ENCODE results near the gene EXOC2. TPM values are rescaled to one million over a fixed set of nuclear protein-coding genes. Genes with fewer than 3 reads are reported as not detected.

Gene EXOC2
- total RNA-seq, 2 experiments from 2014 or later = 34.5 to 34.9 TPM

- no peak overlapping the region for H3K27ac Mint-ChIP-seq
- no peaks in the 10 kb centered on the region for H3K36me3 Mint-ChIP-seq (ENCODE audit: low read depth)
- H3K9me3 Mint-ChIP-seq (ENCODE audit: insufficient read depth) = no peaks in the 10 kb centered on the region
- peaks cover 6% of the 10 kb centered on the region for H3K4me1 Mint-ChIP-seq (ENCODE audit: low read depth)
- ChIA-PET CTCF (interaction anchor here (0.6 to 3.3 kb wide), 48 partner anchors 8 to 714 kb away, joined by 3 to 51 read pairs (median 5); partner anchors contain the start of gene EXOC2), POLR2A (interaction anchor here (1.1 kb wide), 1 partner anchor 17 kb away, joined by 3 read pairs; no protein-coding TSS in a partner anchor)
- peaks cover 13% of the 10 kb centered on the region for H3K27me3 Mint-ChIP-seq (ENCODE audit: low read depth)
- no peak overlapping the region for H3K4me3 Mint-ChIP-seq
- DNase-seq = peak; percentile 85
- peak; percentile 92 for ATAC-seq
Measured at GRCh38 chr6:722077-722524, 29.2 kb upstream of the EXOC2 start.

DNA sequence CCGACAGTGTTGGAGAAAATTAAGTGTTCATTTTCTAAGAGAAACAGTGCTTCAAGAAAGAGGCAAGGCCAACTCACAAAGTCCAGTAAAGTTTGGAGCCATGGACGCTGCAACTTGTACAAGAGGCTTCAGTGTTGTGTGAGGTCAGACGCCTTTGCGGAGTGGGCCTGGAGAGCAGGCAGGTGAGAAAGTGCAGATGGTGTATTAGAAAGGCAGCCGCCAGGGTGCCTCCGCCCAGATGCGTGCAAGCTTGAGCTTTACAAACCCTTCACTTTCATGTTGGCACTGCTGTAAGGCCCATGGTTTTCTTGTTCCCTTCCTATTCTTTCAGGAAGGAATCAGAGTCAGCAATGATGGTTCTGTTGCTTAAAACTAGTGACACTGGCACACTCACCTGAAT, 25.4 kb upstream of the EXOC2 start:
- no peaks in the 10 kb centered on the region for H3K9me3 Mint-ChIP-seq (ENCODE audit: insufficient read depth)
- H3K4me1 Mint-ChIP-seq (ENCODE audit: low read depth) = peaks cover 9% of the 10 kb centered on the region
- no peak overlapping the region for H3K27ac Mint-ChIP-seq
- H3K27me3 Mint-ChIP-seq (ENCODE audit: low read depth) = peaks cover 2% of the 10 kb centered on the region
- no peaks in the 10 kb centered on the region for H3K36me3 Mint-ChIP-seq (ENCODE audit: low read depth)
- no peak overlapping the region for H3K4me3 Mint-ChIP-seq
- DNase-seq (peak; percentile 18), ATAC-seq (no peak)
- CTCF ChIA-PET = no interaction called here
- POLR2A ChIA-PET = no interaction called here

- Mint-ChIP-seq H3K36me3 (ENCODE audit: low read depth) (no peaks in the 10 kb centered on the region), H3K4me1 (ENCODE audit: low read depth) (peaks cover 5% of the 10 kb centered on the region), H3K27ac (no peak overlapping the region), H3K4me3 (no peak overlapping the region), H3K27me3 (ENCODE audit: low read depth) (peaks cover 2% of the 10 kb centered on the region), H3K9me3 (ENCODE audit: insufficient read depth) (no peaks in the 10 kb centered on the region)
- DNase-seq = no peak
- no peak for ATAC-seq
- CTCF ChIA-PET = no interaction called here
- POLR2A ChIA-PET = no interaction called here
Measured at GRCh38 chr6:717135-717534, 24.2 kb upstream of the EXOC2 start.

DNA sequence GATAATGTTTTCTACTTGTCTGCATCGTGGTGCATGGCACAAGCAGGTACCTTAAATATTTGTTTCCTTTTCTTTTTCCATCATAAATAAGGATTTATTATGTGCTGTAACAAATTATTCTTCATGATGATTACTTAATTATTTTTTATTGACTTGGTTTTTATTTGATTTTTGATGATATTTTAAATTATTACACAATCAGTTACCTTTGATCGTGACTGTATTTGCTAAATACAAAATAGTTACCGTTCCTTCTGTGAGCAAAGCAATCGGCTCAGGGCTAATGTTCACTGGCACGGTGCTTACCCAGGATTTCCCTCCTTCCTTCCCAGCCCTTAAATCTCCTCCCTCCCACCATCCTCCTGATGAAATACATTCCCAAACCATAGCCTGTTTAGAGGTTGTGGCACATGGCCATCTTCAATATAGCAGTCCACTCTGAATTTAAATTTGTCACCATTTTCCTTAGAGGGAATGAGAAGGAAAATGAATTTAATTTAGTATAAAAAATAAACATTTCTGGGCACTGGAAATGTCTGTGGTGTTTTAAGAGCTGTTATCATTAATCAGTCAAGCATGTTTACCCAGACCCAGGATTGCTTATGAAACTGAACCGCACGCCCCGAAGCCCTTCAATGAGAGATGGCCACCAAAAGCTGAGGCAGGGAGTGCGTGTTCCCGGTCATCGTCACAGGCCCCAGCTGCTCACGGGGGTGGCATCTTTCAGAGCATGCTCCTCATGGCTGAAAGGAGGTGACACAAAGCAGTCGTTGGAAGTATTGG, 23.0 kb upstream of the EXOC2 start:
- no peak overlapping the region for H3K4me3 Mint-ChIP-seq
- ChIA-PET POLR2A (no interaction called here), CTCF (interaction anchor here (1.0 to 1.2 kb wide), 3 partner anchors 26 to 123 kb away, joined by 3 to 5 read pairs (median 4); no protein-coding TSS in a partner anchor)
- peaks cover 9% of the 10 kb centered on the region for H3K4me1 Mint-ChIP-seq (ENCODE audit: low read depth)
- no peaks in the 10 kb centered on the region for H3K36me3 Mint-ChIP-seq (ENCODE audit: low read depth)
- H3K9me3 Mint-ChIP-seq (ENCODE audit: insufficient read depth) = no peaks in the 10 kb centered on the region
- peaks cover 2% of the 10 kb centered on the region for H3K27me3 Mint-ChIP-seq (ENCODE audit: low read depth)
- DNase-seq (no peak), ATAC-seq (no peak)
- H3K27ac Mint-ChIP-seq = no peak overlapping the region

DNA sequence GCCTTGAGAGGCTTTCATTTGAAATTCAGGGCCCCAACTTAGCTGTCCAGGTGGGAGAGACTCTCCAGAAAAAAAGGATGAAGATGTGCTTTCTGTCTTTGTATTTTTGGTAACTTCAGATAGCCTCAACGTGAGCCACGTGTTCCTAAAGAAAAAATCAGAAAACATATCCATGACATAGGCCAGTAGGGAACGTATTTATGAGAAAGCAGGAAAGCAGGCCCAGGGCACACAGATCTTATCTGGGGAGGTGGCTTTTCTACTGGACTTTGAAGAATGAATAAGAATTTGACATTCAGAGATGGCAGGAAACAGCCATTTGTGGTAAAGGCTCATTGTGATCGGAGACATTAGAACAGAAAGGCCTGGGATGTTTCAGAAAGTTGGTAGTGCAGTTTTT, 21.2 kb upstream of the EXOC2 start:
- ChIA-PET POLR2A (no interaction called here), CTCF (interaction anchor here (1.6 kb wide), 1 partner anchor 8 kb away, joined by 6 read pairs; no protein-coding TSS in a partner anchor)
- ATAC-seq = no peak
- Mint-ChIP-seq H3K27ac (no peak overlapping the region), H3K27me3 (ENCODE audit: low read depth) (peaks cover 2% of the 10 kb centered on the region), H3K36me3 (ENCODE audit: low read depth) (no peaks in the 10 kb centered on the region), H3K9me3 (ENCODE audit: insufficient read depth) (no peaks in the 10 kb centered on the region), H3K4me1 (ENCODE audit: low read depth) (peaks cover 20% of the 10 kb centered on the region), H3K4me3 (no peak overlapping the region)
- DNase-seq = no peak

GRCh38 chr6:713351-713750, 20.4 kb upstream of the EXOC2 start:
- Mint-ChIP-seq H3K27me3 (ENCODE audit: low read depth) (peaks cover 2% of the 10 kb centered on the region), H3K36me3 (ENCODE audit: low read depth) (no peaks in the 10 kb centered on the region), H3K4me3 (no peak overlapping the region), H3K27ac (no peak overlapping the region), H3K9me3 (ENCODE audit: insufficient read depth) (no peaks in the 10 kb centered on the region), H3K4me1 (ENCODE audit: low read depth) (peaks cover 22% of the 10 kb centered on the region)
- DNase-seq = no peak
- CTCF ChIA-PET = interaction anchor here (1.6 kb wide), 1 partner anchor 9 kb away, joined by 6 read pairs; no protein-coding TSS in a partner anchor
- POLR2A ChIA-PET = no interaction called here
- ATAC-seq = no peak

GRCh38 chr6:712805-713204, 19.9 kb upstream of the EXOC2 start:
- Mint-ChIP-seq H3K9me3 (ENCODE audit: insufficient read depth) (no peaks in the 10 kb centered on the region), H3K36me3 (ENCODE audit: low read depth) (no peaks in the 10 kb centered on the region), H3K4me3 (no peak overlapping the region), H3K27ac (no peak overlapping the region), H3K4me1 (ENCODE audit: low read depth) (peaks cover 26% of the 10 kb centered on the region), H3K27me3 (ENCODE audit: low read depth) (no peaks in the 10 kb centered on the region)
- no peak for DNase-seq
- POLR2A ChIA-PET = no interaction called here
- CTCF ChIA-PET = interaction anchor here (1.6 to 4.6 kb wide), 2 partner anchors 8 to 9 kb away, joined by 6 to 51 read pairs; no protein-coding TSS in a partner anchor
- no peak for ATAC-seq

DNA sequence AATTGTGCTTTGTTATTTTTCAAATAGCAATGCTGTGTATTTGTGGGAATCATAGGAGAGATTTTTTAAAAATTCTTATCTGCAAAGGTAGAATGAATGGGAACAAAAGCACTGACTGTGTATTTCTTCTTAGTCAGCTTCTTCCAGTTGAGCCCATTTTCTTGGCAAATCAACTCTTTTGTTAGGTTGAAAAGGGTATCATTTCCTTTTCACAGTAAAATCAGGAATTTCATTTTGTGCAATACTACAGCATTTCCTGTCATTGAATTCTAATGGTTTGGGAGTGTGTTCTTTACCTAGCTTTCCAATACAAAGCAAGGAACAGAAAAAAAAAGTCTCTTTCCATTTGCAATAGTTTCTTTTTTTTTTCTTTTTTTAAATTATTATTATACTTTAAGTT, 19.0 kb upstream of the EXOC2 start:
- ChIA-PET POLR2A (interaction anchor here (1.4 to 4.1 kb wide), 3 partner anchors 15 to 320 kb away, joined by 4 to 26 read pairs (median 13); partner anchors contain the start of genes EXOC2 and IRF4), CTCF (interaction anchor here (0.8 to 4.6 kb wide), 4 partner anchors 9 to 117 kb away, joined by 4 to 51 read pairs (median 5); partner anchors contain the start of gene EXOC2)
- Mint-ChIP-seq H3K4me3 (peak overlapping the region; percentile 92), H3K27ac (peak overlapping the region; percentile 98), H3K4me1 (ENCODE audit: low read depth) (peaks cover 26% of the 10 kb centered on the region), H3K27me3 (ENCODE audit: low read depth) (peaks cover 2% of the 10 kb centered on the region), H3K9me3 (ENCODE audit: insufficient read depth) (no peaks in the 10 kb centered on the region), H3K36me3 (ENCODE audit: low read depth) (no peaks in the 10 kb centered on the region)
- no peak for ATAC-seq
- DNase-seq = no peak

DNA sequence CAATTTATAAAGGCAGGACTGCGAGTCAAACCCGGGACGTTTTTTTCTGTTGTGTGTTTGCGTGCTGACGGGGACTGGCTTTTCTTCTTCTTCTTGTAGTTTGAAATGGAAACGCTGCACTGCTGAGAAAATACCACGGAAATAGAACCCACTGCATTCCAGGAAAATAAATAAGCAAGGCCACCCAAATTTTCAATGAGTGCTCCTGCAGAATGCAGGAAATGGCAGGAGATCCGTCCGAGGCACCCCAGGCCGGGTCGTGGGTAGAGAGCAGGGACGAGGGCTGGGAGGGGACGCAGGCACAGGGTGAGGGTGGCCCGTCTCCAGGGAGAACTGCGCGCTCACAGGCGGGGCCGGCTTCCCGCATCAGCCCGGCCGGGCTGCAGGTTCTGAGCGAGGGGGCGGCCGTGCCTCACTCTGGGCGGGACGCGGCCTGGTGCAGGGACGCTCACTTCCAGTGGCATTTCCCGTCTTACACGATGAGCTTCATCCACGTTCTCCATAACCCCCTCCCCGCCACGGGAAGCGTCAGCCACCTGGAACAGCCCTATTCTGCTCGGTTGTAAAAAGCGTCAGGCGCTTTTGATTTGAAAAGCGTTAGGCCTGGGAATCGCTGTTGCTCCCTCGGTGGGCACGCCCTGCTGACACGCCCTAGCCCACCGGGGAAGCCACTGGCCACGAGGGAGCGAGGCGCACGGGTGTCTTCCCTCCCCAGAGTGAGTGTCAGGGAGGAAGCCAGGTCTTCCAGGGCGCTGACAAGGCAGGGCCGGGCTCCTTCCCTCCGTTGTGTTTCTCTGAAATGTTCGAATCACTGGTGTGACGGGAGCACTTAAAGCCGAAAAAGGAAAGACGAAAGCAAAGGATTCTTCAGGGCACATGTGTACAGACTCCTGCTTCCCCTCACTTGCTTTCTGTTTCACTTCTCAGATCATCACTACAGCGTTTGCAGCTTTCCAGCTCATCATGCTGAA, 17.9 kb upstream of the EXOC2 start:
- CTCF ChIA-PET = interaction anchor here (0.8 to 4.6 kb wide), 5 partner anchors 9 to 116 kb away, joined by 3 to 51 read pairs (median 5); partner anchors contain the start of gene EXOC2
- Mint-ChIP-seq H3K36me3 (ENCODE audit: low read depth) (no peaks in the 10 kb centered on the region), H3K4me3 (peak overlapping the region; percentile 92), H3K27me3 (ENCODE audit: low read depth) (peaks cover 5% of the 10 kb centered on the region), H3K9me3 (ENCODE audit: insufficient read depth) (no peaks in the 10 kb centered on the region), H3K27ac (peak overlapping the region; percentile 98), H3K4me1 (ENCODE audit: low read depth) (peaks cover 26% of the 10 kb centered on the region)
- POLR2A ChIA-PET = interaction anchor here (0.6 to 4.1 kb wide), 5 partner anchors 14 to 319 kb away, joined by 3 to 26 read pairs (median 4); partner anchors contain the start of genes EXOC2 and IRF4
- ATAC-seq = peak; percentile 89
- peak; percentile 69 for DNase-seq

- CTCF ChIA-PET = interaction anchor here (1.1 to 4.6 kb wide), 4 partner anchors 12 to 116 kb away, joined by 3 to 51 read pairs (median 6); partner anchors contain the start of gene EXOC2
- peaks cover 32% of the 10 kb centered on the region for H3K4me1 Mint-ChIP-seq (ENCODE audit: low read depth)
- H3K27me3 Mint-ChIP-seq (ENCODE audit: low read depth) = peaks cover 5% of the 10 kb centered on the region
- H3K4me3 Mint-ChIP-seq = peak overlapping the region; percentile 92
- POLR2A ChIA-PET = interaction anchor here (4.1 kb wide), 1 partner anchor 17 kb away, joined by 26 read pairs; the partner anchor contains the start of gene EXOC2
- ATAC-seq = no peak
- no peaks in the 10 kb centered on the region for H3K36me3 Mint-ChIP-seq (ENCODE audit: low read depth)
- H3K9me3 Mint-ChIP-seq (ENCODE audit: insufficient read depth) = no peaks in the 10 kb centered on the region
- H3K27ac Mint-ChIP-seq = peak overlapping the region; percentile 98
- no peak for DNase-seq
Measured at GRCh38 chr6:709471-710056, 16.6 kb upstream of the EXOC2 start.

DNA sequence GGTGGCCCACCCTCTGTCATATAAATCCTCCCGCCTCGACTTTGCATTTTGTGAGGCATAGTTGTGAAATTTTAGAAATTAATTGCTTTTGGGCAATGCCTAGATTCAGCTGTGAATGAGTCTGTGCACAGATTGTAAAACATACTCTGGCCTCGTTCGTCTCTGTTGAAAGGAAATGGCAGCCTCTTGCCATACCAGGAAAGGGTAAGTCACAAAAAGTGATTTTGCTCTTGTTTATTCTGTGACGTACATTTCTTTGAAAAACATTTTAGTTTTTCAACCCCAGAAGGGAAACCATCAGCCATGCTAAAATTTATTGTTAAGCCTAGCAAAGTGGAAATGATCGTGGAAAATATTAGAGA, 15.3 kb upstream of the EXOC2 start:
- Mint-ChIP-seq H3K27ac (no peak overlapping the region), H3K9me3 (ENCODE audit: insufficient read depth) (no peaks in the 10 kb centered on the region), H3K36me3 (ENCODE audit: low read depth) (no peaks in the 10 kb centered on the region), H3K27me3 (ENCODE audit: low read depth) (peaks cover 10% of the 10 kb centered on the region), H3K4me3 (no peak overlapping the region), H3K4me1 (ENCODE audit: low read depth) (peaks cover 30% of the 10 kb centered on the region)
- no peak for ATAC-seq
- ChIA-PET POLR2A (interaction anchor here (4.1 kb wide), 1 partner anchor 15 kb away, joined by 26 read pairs; the partner anchor contains the start of gene EXOC2), CTCF (interaction anchor here (4.6 kb wide), 1 partner anchor 13 kb away, joined by 51 read pairs; no protein-coding TSS in a partner anchor)
- DNase-seq = no peak

Data from activated CD8-positive, alpha-beta T cell treated with anti-CD3 and anti-CD28 coated beads, Interleukin-2, amount 10 ng/mL, durations not matched to agents 7 days and 5 days (primary cell).